Suppressor macrophage (primary cell): ENCODE results near the gene EPS15.

ENCODE experiments used
- DNase-seq, 4 experiments: peaks; one replicate each; pipeline ENCODE4 v3.0.0-alpha.2; 2020 to 2022

EPS15 gene

GRCh38 chr1:51373898-51374297 is 145.2 kb downstream of the EPS15 start:
- no peak for DNase-seq

- DNase-seq: no peak
These were observed 146.5 kb downstream of the EPS15 start for GRCh38 chr1:51372561-51372960.

- DNase-seq: no peak
These were observed 149.9 kb downstream of the EPS15 start for GRCh38 chr1:51369171-51369570.

- no peak for DNase-seq
These were observed 153.3 kb downstream of the EPS15 start for GRCh38 chr1:51365774-51366173.

- DNase-seq: no peak
These were observed 159.2 kb downstream of the EPS15 start for GRCh38 chr1:51359879-51360278.

GRCh38 chr1:51355382-51355781 is 163.7 kb downstream of the EPS15 start:
- DNase-seq: no peak

- no peak for DNase-seq
These were observed 164.7 kb downstream of the EPS15 start for GRCh38 chr1:51354416-51354815.

GRCh38 chr1:51351907-51352306 is 167.2 kb downstream of the EPS15 start:
- DNase-seq: no peak

- DNase-seq: peak in 1 of 4 experiments; percentile 12
These were observed 169.2 kb downstream of the EPS15 start for GRCh38 chr1:51349862-51350261.

- DNase-seq: no peak
These were observed 170.9 kb downstream of the EPS15 start for GRCh38 chr1:51348147-51348527.

- DNase-seq: no peak
These were observed 171.5 kb downstream of the EPS15 start for GRCh38 chr1:51347398-51348146.

- DNase-seq: no peak
These were observed 172.8 kb downstream of the EPS15 start for GRCh38 chr1:51346086-51346942.

- no peak for DNase-seq
These were observed 173.8 kb downstream of the EPS15 start for GRCh38 chr1:51345300-51345687.

GRCh38 chr1:51344602-51345299 is 174.3 kb downstream of the EPS15 start:
- peak in 1 of 4 experiments; percentile 21 for DNase-seq

GRCh38 chr1:51344276-51344601 is 174.8 kb downstream of the EPS15 start:
- DNase-seq: no peak

- DNase-seq: no peak
These were observed 175.4 kb downstream of the EPS15 start for GRCh38 chr1:51343624-51344023.

GRCh38 chr1:51342591-51343206 is 176.4 kb downstream of the EPS15 start:
- DNase-seq: no peak

- no peak for DNase-seq
These were observed 177.1 kb downstream of the EPS15 start for GRCh38 chr1:51341876-51342496.

- DNase-seq: no peak
These were observed 178.7 kb downstream of the EPS15 start for GRCh38 chr1:51340380-51340779.

GRCh38 chr1:51336711-51337110 is 182.4 kb downstream of the EPS15 start:
- DNase-seq: no peak

GRCh38 chr1:51336004-51336403 is 183.1 kb downstream of the EPS15 start:
- DNase-seq: no peak
